GM19239 (cell line): ENCODE data around the gene INHBC.
A peak's percentile ranks its signal among the peaks of the same experiment; 100 is the strongest.

ENCODE experiments used
- DNase-seq: peaks from one replicate; pipeline ENCODE4 v3.0.0; 2011; ENCODE audit warnings: low spot score; ENCODE audit not compliant: insufficient read length
- FAIRE-seq: peaks from 2 replicates; lab custom pipeline; 2011; peaks lifted over from hg19 to GRCh38; lab: Jason Lieb, UNC

Gene INHBC

DNA sequence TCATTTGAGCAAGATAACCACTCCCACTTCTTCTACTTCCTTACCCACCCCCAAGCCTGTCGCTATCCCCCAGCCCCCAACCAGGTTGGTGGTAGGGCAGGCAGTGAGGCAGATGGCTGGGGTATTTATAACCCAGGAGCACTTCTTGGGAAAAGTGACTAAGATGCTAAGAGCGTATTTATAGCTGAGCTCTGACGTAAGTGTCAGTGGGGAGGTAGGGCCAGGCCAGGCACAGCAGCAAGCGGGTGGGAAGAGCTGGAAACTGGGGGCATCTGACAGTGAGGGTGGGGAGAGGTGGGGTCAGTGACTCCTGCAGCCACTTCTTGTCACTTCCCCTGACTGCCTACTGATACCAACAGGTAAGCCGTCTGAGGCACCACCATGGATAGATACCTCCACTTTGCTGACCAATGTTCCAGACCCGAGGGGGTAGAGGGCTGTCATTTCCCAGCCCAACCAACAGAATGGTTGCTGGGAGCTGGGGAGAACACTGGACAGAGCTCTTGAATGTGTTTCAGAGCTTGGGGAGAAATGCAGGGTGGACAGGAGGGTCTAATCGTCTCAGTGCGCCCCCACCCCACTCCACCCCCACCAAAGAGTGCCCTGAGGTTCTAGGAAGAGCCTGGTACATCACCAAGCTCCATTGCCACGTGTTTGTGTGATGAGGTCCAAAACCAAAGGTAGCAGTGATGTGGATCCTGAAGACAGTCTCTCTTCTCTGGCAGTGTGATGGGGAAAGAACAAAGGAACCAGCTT, 17.8 kb downstream of the INHBC start:
- DNase-seq (no peak), FAIRE-seq (peak; percentile 18)

DNA sequence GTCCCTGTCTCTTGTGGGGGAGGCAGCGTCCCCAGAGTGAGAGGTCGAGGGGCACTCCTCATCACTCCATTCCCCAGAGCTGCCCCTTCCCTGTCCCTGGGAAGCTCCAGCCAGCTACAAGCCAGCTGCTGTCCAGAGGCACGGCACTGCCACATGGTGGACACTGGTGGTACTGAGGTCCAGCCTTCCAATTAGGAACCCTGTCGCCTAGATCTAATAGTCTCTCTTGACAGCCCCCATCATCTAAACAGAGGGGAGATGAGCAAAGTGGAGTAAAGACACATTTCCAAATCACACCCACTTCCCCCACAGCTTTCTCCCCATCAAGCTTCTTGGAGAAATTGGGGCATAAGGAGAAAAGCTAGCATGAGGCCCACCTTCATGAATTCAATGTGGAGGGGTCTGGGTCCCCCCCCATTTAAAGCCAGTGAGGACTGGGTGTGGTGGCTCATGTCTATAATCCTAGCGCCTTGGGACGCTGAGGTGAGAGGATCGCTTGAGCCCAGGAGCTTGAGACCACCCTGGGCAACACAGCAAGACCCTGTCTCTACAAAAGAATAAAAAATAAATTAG, 18.4 kb downstream of the INHBC start:
- peak; percentile 8 for FAIRE-seq
- DNase-seq: no peak

DNA sequence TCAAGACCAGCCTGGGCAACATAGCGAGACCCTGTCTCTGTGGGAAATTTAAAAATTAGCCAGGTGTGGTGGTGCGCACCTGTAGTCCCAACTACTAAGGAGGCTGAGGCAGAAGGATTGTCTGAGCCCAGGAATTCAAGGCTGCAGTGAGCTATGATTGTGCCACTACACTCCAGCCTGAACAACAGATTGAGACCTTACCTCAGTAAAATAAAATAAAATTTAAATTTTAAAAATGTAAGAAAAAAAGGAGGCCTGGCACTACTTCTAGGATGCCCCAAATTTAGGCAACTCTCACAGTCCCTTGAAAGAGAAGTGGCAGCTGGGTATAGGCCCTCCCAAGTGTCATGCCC, 19.6 kb downstream of the INHBC start:
- DNase-seq: no peak
- FAIRE-seq: no peak

DNA sequence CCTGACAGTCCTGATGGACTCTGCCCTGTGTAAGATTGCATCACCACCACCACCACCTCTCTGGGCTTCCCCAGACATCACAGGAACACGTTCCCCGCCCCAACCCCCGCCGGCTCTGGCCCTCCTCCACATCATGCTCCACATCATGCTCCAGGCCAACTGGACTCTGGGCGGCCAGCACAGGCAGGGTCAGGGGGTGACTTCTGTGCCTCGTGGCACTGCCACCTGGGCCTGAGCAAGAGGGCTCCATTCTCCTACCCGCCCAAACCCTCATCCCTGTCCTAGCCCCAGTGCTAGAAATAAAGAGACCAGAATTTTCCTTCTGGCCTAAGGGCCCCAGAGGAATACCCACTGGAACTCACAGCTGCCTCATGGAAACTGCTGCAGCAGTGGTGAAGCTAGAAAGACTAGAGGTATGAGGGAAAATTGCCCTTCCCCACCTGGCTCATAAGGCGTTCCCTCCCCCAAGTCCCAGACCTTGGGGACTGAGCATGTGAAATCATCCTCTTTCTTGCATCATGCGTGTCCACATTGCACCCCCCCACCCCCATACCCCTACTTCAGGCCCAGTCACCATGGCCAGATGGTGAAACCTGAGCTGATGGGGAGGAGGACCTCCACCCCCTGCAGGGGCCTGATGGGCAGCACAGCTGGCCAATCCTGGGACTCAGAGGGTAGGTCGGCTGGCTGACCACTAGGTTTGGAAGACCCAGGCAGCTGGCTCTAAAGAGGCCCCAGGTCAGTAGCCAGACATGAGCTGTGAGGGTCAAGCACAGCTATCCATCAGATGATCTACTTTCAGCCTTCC, 20.2 kb downstream of the INHBC start, which contains the start of gene INHBE:
Gene INHBE, plus strand, starts transcription at position 742 of the 808 bp plus-strand sequence. CDS start 230 bp downstream, outside the sequence.
- DNase-seq: no peak
- no peak for FAIRE-seq

DNA sequence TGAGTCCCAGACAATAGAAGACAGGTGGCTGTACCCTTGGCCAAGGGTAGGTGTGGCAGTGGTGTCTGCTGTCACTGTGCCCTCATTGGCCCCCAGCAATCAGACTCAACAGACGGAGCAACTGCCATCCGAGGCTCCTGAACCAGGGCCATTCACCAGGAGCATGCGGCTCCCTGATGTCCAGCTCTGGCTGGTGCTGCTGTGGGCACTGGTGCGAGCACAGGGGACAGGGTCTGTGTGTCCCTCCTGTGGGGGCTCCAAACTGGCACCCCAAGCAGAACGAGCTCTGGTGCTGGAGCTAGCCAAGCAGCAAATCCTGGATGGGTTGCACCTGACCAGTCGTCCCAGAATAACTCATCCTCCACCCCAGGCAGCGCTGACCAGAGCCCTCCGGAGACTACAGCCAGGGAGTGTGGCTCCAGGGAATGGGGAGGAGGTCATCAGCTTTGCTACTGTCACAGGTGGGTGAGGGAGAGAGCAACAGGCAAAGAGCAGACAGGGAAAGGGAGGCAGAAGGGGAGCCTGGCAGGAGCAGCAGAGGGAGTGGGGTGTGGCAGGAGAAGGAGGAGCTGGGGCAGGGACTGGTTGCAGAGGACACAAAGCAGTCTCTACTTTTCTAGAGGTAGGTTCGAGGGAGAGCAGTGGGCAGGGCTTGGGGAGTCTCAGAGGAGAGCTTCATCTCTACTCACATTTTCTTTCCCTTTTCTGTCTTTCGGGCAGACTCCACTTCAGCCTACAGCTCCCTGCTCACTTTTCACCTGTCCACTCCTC, 21.0 kb downstream of the INHBC start:
- FAIRE-seq (no peak), DNase-seq (no peak)

DNA sequence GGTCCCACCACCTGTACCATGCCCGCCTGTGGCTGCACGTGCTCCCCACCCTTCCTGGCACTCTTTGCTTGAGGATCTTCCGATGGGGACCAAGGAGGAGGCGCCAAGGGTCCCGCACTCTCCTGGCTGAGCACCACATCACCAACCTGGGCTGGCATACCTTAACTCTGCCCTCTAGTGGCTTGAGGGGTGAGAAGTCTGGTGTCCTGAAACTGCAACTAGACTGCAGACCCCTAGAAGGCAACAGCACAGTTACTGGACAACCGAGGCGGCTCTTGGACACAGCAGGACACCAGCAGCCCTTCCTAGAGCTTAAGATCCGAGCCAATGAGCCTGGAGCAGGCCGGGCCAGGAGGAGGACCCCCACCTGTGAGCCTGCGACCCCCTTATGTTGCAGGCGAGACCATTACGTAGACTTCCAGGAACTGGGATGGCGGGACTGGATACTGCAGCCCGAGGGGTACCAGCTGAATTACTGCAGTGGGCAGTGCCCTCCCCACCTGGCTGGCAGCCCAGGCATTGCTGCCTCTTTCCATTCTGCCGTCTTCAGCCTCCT, 21.6 kb downstream of the INHBC start:
- FAIRE-seq: peak; percentile 70
- peak; percentile 35 for DNase-seq

DNA sequence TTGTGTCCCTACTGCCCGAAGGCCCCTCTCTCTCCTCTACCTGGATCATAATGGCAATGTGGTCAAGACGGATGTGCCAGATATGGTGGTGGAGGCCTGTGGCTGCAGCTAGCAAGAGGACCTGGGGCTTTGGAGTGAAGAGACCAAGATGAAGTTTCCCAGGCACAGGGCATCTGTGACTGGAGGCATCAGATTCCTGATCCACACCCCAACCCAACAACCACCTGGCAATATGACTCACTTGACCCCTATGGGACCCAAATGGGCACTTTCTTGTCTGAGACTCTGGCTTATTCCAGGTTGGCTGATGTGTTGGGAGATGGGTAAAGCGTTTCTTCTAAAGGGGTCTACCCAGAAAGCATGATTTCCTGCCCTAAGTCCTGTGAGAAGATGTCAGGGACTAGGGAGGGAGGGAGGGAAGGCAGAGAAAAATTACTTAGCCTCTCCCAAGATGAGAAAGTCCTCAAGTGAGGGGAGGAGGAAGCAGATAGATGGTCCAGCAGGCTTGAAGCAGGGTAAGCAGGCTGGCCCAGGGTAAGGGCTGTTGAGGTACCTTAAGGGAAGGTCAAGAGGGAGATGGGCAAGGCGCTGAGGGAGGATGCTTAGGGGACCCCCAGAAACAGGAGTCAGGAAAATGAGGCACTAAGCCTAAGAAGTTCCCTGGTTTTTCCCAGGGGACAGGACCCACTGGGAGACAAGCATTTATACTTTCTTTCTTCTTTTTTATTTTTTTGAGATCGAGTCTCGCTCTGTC, 22.3 kb downstream of the INHBC start:
- FAIRE-seq (no peak), DNase-seq (no peak)

DNA sequence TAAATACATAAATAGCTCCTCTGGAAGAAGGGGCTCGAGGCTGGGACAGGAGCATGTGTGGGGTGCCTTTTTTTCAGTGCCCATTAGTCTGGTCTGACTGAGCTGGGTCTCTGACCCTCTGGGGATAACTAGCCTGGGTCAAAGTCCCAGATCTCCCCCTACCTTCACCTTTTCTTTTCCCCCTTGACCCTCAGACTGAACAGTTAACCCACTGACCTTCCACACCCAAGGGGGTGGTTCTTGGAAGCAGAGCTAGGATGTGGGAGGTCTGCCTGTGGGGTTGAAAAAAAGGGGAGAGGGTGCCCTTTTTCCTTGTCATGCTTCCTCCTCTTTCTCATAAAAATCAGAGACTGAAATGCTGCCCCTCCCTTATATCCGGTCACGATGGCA, 24.1 kb downstream of the INHBC start:
- FAIRE-seq: no peak
- no peak for DNase-seq

DNA sequence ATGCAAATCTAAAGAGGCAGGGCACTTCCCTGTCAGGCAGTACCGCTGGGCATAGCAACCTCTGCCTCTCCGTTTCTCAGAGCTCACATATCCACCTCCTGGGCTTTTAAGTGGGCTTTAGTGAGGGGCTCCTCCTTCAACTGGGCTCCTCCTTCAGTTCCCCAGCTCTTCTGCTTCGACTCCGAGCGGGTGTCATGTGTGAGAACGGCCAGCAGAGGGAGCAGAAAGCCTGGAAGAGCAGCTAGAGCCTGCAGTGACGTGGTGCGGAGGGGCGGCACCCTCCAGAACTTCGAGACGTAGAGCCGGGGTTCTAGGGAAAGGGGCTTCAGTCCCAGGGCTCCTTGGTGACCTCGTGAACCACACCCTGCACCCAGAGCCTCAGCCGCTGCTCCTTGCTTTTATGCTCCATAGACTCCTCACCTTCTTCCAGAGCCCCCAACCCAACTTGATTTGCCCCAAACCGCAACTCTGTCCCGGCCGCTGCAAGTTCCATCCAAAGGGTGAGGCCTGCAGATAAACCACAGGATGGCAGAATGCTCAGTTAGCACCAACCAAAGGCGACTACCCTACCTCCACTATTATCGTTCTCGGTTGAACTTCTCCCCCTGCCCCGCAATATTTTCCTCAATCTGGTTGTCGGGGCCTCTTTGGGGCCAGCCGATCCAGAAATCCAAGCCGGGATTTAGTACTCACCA, 24.6 kb downstream of the INHBC start:
- peak; percentile 92 for FAIRE-seq
- peak; percentile 81 for DNase-seq

DNA sequence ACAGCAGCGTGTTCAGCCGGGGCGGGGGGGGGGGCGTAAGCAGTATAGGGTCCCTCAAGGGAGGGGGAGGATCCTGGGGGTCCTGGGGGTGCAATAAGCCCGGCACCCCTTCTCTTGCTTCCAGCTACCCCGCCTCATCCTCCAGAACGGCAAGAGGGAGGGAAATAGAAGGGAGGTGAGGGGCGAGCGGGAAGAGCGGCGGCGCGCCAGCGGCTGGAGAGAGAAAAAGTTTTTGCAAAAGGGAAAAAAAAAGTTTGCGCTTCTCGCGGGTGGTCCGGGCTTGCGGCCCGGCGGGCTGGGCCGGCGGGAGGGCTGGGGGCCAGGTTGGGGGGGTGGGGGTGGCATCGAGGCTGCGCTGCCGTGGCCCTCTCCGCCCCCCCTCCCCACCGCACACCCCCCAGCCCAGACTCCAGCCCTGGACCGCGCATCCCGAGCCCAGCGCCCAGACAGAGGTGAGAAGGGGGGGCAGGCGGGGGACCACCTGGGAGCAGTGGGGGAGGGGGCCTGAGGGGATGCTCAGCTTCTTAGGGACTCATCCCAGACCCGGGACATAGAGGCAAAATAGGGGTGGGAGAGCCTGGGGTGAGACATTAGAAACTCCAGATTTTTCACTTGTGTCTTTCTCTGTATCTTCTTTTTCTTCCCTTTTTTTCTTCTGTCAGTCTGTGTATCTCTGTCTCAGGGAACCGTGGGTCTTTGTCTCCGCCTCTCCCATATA, 25.3 kb downstream of the INHBC start, which contains the start of gene GLI1:
Gene GLI1, plus strand, starts transcription at position 36 of the 718 bp plus-strand sequence. CDS start 3,907 bp downstream, outside the sequence.
- FAIRE-seq (no peak), DNase-seq (no peak)

DNA sequence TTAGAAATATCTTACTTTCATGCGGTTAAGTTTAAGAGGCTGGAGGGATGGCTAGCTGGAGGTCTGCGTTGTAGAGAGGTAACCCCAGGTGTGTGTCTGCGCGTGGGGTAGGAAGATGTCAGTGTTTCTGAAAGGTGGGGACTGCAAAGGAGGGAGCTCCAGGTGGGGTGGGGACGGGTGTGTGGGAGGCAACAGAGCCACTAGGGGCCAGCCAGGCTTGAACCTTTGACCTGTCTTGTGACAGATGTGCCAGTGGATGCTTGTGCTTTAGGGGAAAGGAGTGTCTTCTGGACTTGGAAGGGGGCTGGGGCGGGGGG, 25.8 kb downstream of the INHBC start:
- DNase-seq (no peak), FAIRE-seq (no peak)

DNA sequence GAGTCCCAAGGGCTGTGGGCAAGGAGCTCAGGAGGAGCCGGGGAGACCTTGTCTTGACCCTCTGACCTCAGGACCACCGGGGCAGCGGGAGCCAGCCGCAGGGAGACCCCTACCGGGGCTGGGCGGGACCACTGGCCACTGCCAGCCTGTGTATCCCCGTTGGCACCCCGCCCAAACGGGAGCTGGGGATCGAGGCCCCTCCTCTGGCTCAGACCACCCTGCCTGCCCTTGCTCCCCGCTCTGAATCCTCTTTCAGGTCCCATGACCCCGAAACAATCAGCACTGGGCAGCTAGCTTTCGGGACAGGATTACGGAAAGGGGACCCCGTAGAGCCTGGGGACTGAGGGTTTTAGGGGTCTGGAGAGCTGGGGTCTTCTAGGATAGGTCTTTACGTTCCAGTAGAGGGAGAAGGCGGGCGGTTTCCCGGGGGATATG, 26.3 kb downstream of the INHBC start:
- DNase-seq (no peak), FAIRE-seq (no peak)

DNA sequence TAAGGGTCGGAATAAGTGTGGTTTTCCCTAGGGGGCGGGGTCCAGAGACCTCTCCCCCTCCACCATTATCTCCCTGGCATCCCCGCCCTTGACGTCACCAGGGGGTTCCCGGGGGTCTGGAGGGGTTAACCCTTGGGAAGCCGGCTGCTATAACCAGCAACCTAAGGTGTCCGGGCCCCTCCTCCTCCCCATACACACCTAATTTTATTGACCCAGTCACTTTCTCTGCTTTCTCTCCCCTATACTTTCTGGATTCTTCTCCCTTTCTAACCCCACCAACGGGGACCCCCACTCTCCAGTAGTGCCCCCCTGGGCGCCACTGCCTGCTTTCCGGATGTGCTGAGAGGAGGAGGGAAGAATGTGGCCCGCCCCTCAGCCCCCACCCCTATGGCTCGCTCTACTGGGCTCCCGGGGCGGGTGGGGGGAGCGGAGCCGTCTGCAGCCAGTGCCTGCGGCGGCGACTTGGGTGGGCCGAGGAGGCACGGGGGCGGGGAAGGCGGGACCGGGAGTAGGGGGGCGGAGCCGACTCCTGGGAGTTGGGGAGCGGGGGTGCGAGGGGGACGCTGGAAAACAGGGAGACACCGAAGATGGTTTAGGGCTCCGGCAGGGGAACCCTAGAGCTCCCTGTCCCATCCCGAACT, 26.8 kb downstream of the INHBC start:
- FAIRE-seq: no peak

DNA sequence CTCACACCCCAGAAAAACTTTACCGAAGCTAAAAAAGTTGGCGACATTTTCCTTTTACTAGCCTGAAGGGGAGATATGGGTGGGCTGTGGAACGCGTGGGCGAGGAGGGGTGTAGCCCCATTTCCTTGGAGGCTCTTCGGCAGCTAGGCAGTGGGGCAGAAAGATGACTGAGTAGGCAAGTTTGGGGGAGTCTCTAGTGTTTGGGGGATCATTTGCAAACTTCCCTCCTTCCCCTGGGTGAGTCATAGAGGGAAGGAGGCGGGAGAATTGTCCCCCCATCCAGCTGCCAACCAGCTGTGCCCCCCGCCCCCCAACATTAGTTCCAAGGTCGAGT, 27.3 kb downstream of the INHBC start:
- DNase-seq: no peak
- no peak for FAIRE-seq

More for the DNA sequence above, 26.8 kb downstream of the INHBC start:
- DNase-seq: no peak

DNA sequence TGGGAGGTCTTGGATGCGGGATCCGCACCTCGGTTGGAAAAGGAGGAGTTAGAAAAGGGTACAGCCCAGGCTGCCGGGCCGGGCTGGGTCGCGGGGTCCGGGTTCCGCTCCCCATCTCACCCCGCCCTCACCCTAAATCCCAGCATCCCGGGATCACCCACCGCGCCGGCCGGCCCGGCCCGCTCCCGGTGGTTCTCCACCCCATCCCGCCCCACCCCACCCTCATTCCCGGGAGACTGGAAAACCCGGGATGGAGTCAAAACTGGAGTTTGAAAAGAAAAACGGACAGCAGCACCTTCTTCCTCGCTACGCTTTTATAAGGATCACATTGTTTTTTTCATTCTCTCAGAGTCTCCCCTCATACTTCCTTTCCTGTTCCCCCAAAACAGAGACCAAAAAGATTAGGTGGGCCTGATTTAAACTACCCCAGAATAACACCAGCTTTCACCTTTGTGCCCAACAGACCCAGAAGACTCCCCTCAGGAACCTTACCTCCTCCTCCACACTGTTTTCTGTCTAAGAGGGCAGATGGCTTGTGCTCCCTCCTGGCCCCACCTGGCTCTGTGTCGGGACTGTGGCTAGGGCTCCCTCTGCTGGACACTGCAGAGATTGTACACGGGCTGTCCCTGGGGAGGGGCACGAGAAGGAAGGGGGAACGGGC, 27.8 kb downstream of the INHBC start:
- FAIRE-seq (peak; percentile 96), DNase-seq (peak; percentile 91)

DNA sequence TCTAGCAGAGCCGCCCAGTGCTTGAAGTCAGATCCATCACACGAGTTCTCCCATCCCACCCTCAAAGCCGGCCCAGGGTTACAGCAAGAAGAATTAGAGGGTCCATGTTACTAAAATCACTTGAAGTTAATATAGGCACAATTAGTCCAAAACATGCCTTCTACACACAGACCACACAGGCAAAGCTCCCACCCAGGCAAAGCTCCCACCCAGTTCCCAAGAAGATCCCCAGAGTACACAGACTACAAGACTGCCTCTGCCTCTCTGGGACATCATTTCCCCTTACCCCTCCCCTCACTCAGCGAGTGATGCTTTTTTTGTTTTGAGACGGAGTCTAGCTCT, 28.3 kb downstream of the INHBC start:
- DNase-seq (no peak), FAIRE-seq (no peak)

DNA sequence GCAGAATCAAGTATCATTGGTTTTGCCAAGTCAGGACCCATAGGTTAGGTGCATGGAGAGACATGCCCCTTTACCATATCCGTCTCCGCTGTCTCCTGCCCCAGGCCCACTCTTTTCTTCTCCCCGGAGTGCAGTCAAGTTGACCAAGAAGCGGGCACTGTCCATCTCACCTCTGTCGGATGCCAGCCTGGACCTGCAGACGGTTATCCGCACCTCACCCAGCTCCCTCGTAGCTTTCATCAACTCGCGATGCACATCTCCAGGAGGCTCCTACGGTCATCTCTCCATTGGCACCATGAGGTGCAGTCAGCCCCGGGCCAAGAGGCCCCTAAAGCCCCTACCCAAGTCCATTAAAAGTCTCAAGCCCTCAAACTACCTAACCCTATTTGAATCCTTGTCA, 30.0 kb downstream of the INHBC start:
- no peak for DNase-seq
- FAIRE-seq: no peak
